ENCODE data around the gene NDC80.

- TF ChIP-seq CTCF (IDR thresholded peaks at IDR 0.05; ENCODE audit: low read length): no peak
- no peak for TF ChIP-seq EZH2 (optimal IDR thresholded peaks at IDR 0.05; ENCODE audit: low read depth, low read length)
- no peak for TF ChIP-seq EZH2phosphoT487 (IDR thresholded peaks at IDR 0.05; ENCODE audit: low read length)
Observed at GRCh38 chr18:2522112-2522511, 49.2 kb upstream of the NDC80 start.
